Measurements from ENCODE around the gene ARHGDIG.

DNA sequence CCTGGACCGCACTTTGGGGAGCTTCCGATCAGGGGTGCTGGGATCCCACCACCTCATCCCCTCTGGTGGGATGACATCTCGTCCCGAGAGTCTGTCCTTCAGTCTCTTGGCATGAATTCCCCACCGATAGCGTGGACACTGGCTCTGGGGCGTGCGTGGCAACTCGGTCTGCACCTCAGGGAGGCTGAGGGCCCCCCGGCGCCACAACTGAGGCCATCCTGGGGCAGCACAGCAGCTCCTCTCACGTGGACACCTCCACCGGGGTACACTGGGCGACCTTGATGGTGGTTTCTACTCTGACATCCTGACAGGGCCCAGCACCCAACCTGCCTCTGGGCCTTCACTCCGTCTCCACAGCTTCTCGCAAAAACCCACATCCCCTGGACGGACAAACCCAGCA lies 11.1 kb downstream of the ARHGDIG start:
- TF ChIP-seq SPI1 (IDR thresholded peaks at IDR 0.05; ENCODE audit: borderline replicate concordance, low read depth), result no peak
- TF ChIP-seq, protein P1, sequence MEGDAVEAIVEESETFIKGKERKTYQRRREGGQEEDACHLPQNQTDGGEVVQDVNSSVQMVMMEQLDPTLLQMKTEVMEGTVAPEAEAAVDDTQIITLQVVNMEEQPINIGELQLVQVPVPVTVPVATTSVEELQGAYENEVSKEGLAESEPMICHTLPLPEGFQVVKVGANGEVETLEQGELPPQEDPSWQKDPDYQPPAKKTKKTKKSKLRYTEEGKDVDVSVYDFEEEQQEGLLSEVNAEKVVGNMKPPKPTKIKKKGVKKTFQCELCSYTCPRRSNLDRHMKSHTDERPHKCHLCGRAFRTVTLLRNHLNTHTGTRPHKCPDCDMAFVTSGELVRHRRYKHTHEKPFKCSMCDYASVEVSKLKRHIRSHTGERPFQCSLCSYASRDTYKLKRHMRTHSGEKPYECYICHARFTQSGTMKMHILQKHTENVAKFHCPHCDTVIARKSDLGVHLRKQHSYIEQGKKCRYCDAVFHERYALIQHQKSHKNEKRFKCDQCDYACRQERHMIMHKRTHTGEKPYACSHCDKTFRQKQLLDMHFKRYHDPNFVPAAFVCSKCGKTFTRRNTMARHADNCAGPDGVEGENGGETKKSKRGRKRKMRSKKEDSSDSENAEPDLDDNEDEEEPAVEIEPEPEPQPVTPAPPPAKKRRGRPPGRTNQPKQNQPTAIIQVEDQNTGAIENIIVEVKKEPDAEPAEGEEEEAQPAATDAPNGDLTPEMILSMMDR (IDR thresholded peaks at IDR 0.05; ENCODE audit: insufficient read depth, low read length), result no peak
- TF ChIP-seq, protein P2, sequence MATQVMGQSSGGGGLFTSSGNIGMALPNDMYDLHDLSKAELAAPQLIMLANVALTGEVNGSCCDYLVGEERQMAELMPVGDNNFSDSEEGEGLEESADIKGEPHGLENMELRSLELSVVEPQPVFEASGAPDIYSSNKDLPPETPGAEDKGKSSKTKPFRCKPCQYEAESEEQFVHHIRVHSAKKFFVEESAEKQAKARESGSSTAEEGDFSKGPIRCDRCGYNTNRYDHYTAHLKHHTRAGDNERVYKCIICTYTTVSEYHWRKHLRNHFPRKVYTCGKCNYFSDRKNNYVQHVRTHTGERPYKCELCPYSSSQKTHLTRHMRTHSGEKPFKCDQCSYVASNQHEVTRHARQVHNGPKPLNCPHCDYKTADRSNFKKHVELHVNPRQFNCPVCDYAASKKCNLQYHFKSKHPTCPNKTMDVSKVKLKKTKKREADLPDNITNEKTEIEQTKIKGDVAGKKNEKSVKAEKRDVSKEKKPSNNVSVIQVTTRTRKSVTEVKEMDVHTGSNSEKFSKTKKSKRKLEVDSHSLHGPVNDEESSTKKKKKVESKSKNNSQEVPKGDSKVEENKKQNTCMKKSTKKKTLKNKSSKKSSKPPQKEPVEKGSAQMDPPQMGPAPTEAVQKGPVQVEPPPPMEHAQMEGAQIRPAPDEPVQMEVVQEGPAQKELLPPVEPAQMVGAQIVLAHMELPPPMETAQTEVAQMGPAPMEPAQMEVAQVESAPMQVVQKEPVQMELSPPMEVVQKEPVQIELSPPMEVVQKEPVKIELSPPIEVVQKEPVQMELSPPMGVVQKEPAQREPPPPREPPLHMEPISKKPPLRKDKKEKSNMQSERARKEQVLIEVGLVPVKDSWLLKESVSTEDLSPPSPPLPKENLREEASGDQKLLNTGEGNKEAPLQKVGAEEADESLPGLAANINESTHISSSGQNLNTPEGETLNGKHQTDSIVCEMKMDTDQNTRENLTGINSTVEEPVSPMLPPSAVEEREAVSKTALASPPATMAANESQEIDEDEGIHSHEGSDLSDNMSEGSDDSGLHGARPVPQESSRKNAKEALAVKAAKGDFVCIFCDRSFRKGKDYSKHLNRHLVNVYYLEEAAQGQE (IDR thresholded peaks at IDR 0.05; ENCODE audit: insufficient replicate concordance, low read depth), result no peak

Measured in HL-60 (cell line).